ENCODE results near the gene VPS4A. TPM values are rescaled to one million over a fixed set of nuclear protein-coding genes. Genes with fewer than 3 reads are reported as not detected.

Gene VPS4A
- total RNA-seq, 1 donor from 2014 or later, result 41.7 TPM

- no peaks in the 10 kb centered on the region for H3K27me3 Mint-ChIP-seq
- DNase-seq, result no peak
- ATAC-seq (ENCODE audit: low read depth), result no peak
- peaks cover 10% of the 10 kb centered on the region for H3K4me1 Mint-ChIP-seq
- no peak for TF ChIP-seq CTCF (IDR thresholded peaks at IDR 0.05)
- no peaks in the 10 kb centered on the region for H3K9me3 Mint-ChIP-seq
- no peak overlapping the region for H3K4me3 Mint-ChIP-seq
- H3K36me3 Mint-ChIP-seq (ENCODE audit: low read depth), result peaks cover 81% of the 10 kb centered on the region
- ChIA-PET POLR2A (no interaction called here), CTCF (no interaction called here)
- intact Hi-C loops (cut with micrococcal nuclease), result loop anchor here (10.0 kb wide), 1 partner anchor 1206 kb away; the partner anchor contains the start of genes COG4 and SF3B3
- H3K27ac Mint-ChIP-seq, result no peak overlapping the region
Measured at GRCh38 chr16:69318177-69318910, 7.2 kb downstream of the VPS4A start.

- H3K4me3 Mint-ChIP-seq, result no peak overlapping the region
- intact Hi-C loops (cut with micrococcal nuclease), result loop anchor here (10.0 kb wide), 1 partner anchor 1206 kb away; the partner anchor contains the start of genes COG4 and SF3B3
- ChIA-PET POLR2A (interaction anchor here (0.7 kb wide), 1 partner anchor 9 kb away, joined by 3 read pairs; no protein-coding TSS in a partner anchor), CTCF (no interaction called here)
- TF ChIP-seq CTCF (IDR thresholded peaks at IDR 0.05), result no peak
- ATAC-seq (ENCODE audit: low read depth) (no peak), DNase-seq (no peak)
- peaks cover 84% of the 10 kb centered on the region for H3K36me3 Mint-ChIP-seq (ENCODE audit: low read depth)
- H3K4me1 Mint-ChIP-seq, result peaks cover 6% of the 10 kb centered on the region
- H3K27ac Mint-ChIP-seq, result no peak overlapping the region
- H3K27me3 Mint-ChIP-seq, result no peaks in the 10 kb centered on the region
- H3K9me3 Mint-ChIP-seq, result no peaks in the 10 kb centered on the region
Measured at GRCh38 chr16:69318911-69319289, 7.8 kb downstream of the VPS4A start.

DNA sequence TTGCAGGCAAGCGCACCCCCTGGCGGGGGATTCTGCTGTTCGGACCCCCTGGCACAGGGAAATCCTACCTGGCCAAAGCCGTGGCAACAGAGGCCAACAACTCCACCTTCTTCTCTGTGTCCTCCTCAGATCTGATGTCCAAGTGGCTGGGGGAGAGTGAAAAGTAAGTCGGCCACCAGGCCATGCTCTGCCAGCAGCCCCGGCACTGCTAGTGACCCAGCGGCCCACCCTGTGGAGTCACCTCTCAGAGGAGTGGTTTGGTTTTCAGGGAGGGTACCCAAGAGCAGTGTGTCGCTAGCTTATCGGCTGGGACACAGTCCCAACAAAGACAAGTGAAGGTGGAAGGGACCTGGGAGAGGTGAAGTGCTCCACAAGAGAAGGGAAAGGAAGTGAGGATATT lies 8.2 kb downstream of the VPS4A start:
- no peak for TF ChIP-seq CTCF (IDR thresholded peaks at IDR 0.05)
- intact Hi-C loops (cut with micrococcal nuclease), result loop anchor here (10.0 kb wide), 1 partner anchor 1205 kb away; the partner anchor contains the start of genes COG4 and SF3B3
- H3K4me1 Mint-ChIP-seq, result peaks cover 3% of the 10 kb centered on the region
- ATAC-seq (ENCODE audit: low read depth), result no peak
- H3K4me3 Mint-ChIP-seq, result no peak overlapping the region
- no peak overlapping the region for H3K27ac Mint-ChIP-seq
- no peak for DNase-seq
- ChIA-PET CTCF (no interaction called here), POLR2A (interaction anchor here (0.7 kb wide), 1 partner anchor 8 kb away, joined by 3 read pairs; no protein-coding TSS in a partner anchor)
- no peaks in the 10 kb centered on the region for H3K9me3 Mint-ChIP-seq
- no peaks in the 10 kb centered on the region for H3K27me3 Mint-ChIP-seq
- H3K36me3 Mint-ChIP-seq (ENCODE audit: low read depth), result peaks cover 85% of the 10 kb centered on the region

DNA sequence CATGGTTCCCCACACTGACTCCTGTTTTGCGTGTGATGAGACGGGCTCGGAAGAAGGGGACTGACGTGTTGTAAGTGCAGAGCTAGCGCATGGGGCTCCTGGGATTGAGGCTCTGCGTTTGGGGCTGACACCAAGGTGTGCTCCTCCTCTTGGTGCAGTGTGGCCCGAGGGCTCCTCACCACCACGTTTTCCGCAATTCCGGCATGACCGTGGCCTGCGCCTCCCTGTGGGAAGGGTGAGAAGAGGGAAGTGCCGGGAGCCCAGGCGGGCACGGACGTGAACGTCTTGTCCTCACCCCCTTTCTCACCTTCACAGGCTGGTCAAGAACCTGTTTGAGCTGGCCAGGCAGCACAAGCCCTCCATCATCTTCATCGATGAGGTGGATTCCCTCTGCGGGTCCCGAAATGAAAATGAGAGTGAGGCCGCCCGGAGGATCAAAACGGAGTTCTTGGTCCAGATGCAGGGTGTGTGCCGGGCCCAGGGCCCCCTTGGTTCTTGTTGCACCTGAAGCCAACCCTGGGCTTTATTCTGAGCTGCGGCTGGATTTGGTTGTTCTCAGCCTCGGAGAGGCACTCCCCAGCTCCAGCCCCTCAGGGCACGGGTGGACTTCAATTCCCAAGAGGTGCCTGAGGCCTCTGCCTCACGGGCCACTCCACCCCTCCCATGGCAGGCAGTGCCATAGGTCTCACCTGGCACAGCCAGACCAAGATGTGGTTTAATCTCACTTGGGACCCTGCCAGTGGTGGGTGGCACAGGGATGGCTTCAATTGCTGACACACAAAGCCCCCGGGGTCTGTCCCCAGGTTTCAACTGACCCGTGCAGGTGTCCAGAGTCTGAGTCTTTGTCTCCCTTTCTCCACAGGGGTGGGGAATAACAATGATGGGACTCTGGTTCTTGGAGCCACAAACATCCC lies 8.9 kb downstream of the VPS4A start:
- Mint-ChIP-seq H3K4me3 (no peak overlapping the region), H3K36me3 (ENCODE audit: low read depth) (peaks cover 87% of the 10 kb centered on the region), H3K4me1 (no peaks in the 10 kb centered on the region), H3K9me3 (no peaks in the 10 kb centered on the region), H3K27ac (no peak overlapping the region), H3K27me3 (no peaks in the 10 kb centered on the region)
- CTCF ChIA-PET, result no interaction called here
- intact Hi-C loops (cut with micrococcal nuclease), result loop anchor here (10.0 kb wide), 1 partner anchor 1205 kb away; the partner anchor contains the start of genes COG4 and SF3B3
- no peak for TF ChIP-seq CTCF (IDR thresholded peaks at IDR 0.05)
- POLR2A ChIA-PET, result no interaction called here
- ATAC-seq (ENCODE audit: low read depth), result no peak
- no peak for DNase-seq

DNA sequence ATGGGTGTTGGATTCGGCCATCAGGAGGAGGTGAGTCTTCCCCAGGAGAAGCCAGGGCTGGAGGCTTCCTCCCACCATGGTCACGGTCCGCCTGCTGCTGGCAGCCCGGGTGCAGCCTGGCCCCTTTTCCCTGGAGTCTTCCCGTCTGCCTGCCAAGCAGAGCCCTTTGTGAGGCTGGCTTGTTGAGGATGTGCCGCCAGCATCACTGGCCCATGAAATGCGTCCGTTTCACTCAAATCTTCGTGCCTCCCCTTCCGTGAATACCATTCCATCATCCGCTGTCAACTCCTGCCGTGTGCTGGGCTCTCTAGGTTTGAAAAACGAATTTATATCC lies 9.6 kb downstream of the VPS4A start:
- peaks cover under 1% of the 10 kb centered on the region for H3K4me1 Mint-ChIP-seq
- ATAC-seq (ENCODE audit: low read depth) (no peak), DNase-seq (no peak)
- ChIA-PET CTCF (no interaction called here), POLR2A (no interaction called here)
- TF ChIP-seq CTCF (IDR thresholded peaks at IDR 0.05), result no peak
- peaks cover 88% of the 10 kb centered on the region for H3K36me3 Mint-ChIP-seq (ENCODE audit: low read depth)
- H3K4me3 Mint-ChIP-seq, result no peak overlapping the region
- no peaks in the 10 kb centered on the region for H3K9me3 Mint-ChIP-seq
- intact Hi-C loops (cut with micrococcal nuclease), result no loop called here
- H3K27ac Mint-ChIP-seq, result no peak overlapping the region
- no peaks in the 10 kb centered on the region for H3K27me3 Mint-ChIP-seq

Measured in activated B cell treated with CpG ODN at 0.5 μM for 24 hours (primary cell).